Measurements from ENCODE around the gene PLA1A.

DNA sequence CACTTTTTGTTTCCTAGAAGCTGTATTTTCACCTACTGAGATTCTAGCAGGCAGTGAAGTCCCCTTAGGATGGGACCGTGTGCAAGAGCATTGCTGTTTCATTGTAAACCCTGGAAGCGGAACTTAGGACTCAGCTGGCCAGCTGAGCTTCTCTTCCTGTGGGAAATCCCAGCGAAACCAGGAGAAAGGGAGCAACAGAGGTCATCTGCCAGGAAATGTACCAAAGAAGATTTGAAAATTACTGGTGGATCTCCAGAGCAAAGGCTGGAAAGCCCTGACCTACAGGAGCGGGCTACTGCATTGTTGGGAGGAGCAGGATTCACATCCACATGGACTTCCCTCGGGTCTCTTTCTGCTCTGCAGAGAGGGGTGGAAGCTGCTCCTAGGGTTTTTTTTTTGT is 26.0 kb upstream of the PLA1A start:
- TF ChIP-seq, protein P1, sequence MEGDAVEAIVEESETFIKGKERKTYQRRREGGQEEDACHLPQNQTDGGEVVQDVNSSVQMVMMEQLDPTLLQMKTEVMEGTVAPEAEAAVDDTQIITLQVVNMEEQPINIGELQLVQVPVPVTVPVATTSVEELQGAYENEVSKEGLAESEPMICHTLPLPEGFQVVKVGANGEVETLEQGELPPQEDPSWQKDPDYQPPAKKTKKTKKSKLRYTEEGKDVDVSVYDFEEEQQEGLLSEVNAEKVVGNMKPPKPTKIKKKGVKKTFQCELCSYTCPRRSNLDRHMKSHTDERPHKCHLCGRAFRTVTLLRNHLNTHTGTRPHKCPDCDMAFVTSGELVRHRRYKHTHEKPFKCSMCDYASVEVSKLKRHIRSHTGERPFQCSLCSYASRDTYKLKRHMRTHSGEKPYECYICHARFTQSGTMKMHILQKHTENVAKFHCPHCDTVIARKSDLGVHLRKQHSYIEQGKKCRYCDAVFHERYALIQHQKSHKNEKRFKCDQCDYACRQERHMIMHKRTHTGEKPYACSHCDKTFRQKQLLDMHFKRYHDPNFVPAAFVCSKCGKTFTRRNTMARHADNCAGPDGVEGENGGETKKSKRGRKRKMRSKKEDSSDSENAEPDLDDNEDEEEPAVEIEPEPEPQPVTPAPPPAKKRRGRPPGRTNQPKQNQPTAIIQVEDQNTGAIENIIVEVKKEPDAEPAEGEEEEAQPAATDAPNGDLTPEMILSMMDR (IDR thresholded peaks at IDR 0.05): no peak
- TF ChIP-seq POLR2A (IDR thresholded peaks at IDR 0.05): no peak

All from thyroid gland (tissue), 4 donors.